ENCODE data around the gene VPS50.

VPS50 gene

GRCh38 chr7:93262535-93262934 is 30.4 kb downstream of the VPS50 start:
- Histone ChIP-seq H3K79me2 (ENCODE audit: control insufficient read depth, low read length) (no peaks in the 10 kb centered on the region), H3K36me3 (ENCODE audit: control insufficient read depth, low read length) (0 out of 2 replicates have a peak, but pooled peaks cover 4% of the 10 kb centered on the region), H3F3A (ENCODE audit: control insufficient read depth, insufficient read depth) (no peaks in the 10 kb centered on the region), H3K4me2 (ENCODE audit: low read length) (no peak overlapping the region), H3K27ac (ENCODE audit: low read depth, low read length) (no peak overlapping the region), H3K9me3 (ENCODE audit: control insufficient read depth, insufficient read depth, low read length) (no peaks in the 10 kb centered on the region), H3K4me1 (ENCODE audit: control insufficient read depth, low read length) (0 out of 2 replicates have a peak, but pooled peaks cover 7% of the 10 kb centered on the region), H3K4me3 (ENCODE audit: low read length) (no peak overlapping the region), H3K27me3 (ENCODE audit: control insufficient read depth, low read length) (no peaks in the 10 kb centered on the region), H4K20me1 (ENCODE audit: control insufficient read depth, insufficient read depth, low read depth, low read length) (no peaks in the 10 kb centered on the region), H3K9me2 (replicated peaks; ENCODE audit: control insufficient read depth, low read length) (no peaks in the 10 kb centered on the region)
- TF ChIP-seq EZH2phosphoT487 (IDR thresholded peaks at IDR 0.05; ENCODE audit: borderline replicate concordance, low read length) = no peak
- no peak for TF ChIP-seq CTCF (IDR thresholded peaks at IDR 0.05; ENCODE audit: low read depth, low read length, poor library complexity, severe bottlenecking)

GRCh38 chr7:93265220-93265619 is 33.1 kb downstream of the VPS50 start:
- H3K9me3 ChIP-seq (ENCODE audit: control insufficient read depth, insufficient read depth, low read length) = no peaks in the 10 kb centered on the region
- 0 out of 2 replicates have a peak, but pooled peaks cover 4% of the 10 kb centered on the region for H3K36me3 ChIP-seq (ENCODE audit: control insufficient read depth, low read length)
- no peaks in the 10 kb centered on the region for H3K27me3 ChIP-seq (ENCODE audit: control insufficient read depth, low read length)
- H3K9me2 ChIP-seq (replicated peaks; ENCODE audit: control insufficient read depth, low read length) = no peaks in the 10 kb centered on the region
- no peak overlapping the region for H3K27ac ChIP-seq (ENCODE audit: low read depth, low read length)
- no peaks in the 10 kb centered on the region for H3F3A ChIP-seq (ENCODE audit: control insufficient read depth, insufficient read depth)
- no peaks in the 10 kb centered on the region for H4K20me1 ChIP-seq (ENCODE audit: control insufficient read depth, insufficient read depth, low read depth, low read length)
- H3K79me2 ChIP-seq (ENCODE audit: control insufficient read depth, low read length) = no peaks in the 10 kb centered on the region
- peaks cover 11% of the 10 kb centered on the region for H3K4me1 ChIP-seq (ENCODE audit: control insufficient read depth, low read length)
- no peak overlapping the region for H3K4me2 ChIP-seq (ENCODE audit: low read length)
- TF ChIP-seq EZH2phosphoT487 (IDR thresholded peaks at IDR 0.05; ENCODE audit: borderline replicate concordance, low read length) = no peak
- no peak for TF ChIP-seq CTCF (IDR thresholded peaks at IDR 0.05; ENCODE audit: low read depth, low read length, poor library complexity, severe bottlenecking)
- no peak overlapping the region for H3K4me3 ChIP-seq (ENCODE audit: low read length)

- no peak overlapping the region for H3K4me2 ChIP-seq (ENCODE audit: low read length)
- no peak for TF ChIP-seq EZH2phosphoT487 (IDR thresholded peaks at IDR 0.05; ENCODE audit: borderline replicate concordance, low read length)
- no peaks in the 10 kb centered on the region for H3K27me3 ChIP-seq (ENCODE audit: control insufficient read depth, low read length)
- H3K4me3 ChIP-seq (ENCODE audit: low read length) = no peak overlapping the region
- no peaks in the 10 kb centered on the region for H3K79me2 ChIP-seq (ENCODE audit: control insufficient read depth, low read length)
- H4K20me1 ChIP-seq (ENCODE audit: control insufficient read depth, insufficient read depth, low read depth, low read length) = no peaks in the 10 kb centered on the region
- no peaks in the 10 kb centered on the region for H3K4me1 ChIP-seq (ENCODE audit: control insufficient read depth, low read length)
- H3K9me3 ChIP-seq (ENCODE audit: control insufficient read depth, insufficient read depth, low read length) = no peaks in the 10 kb centered on the region
- peaks cover 4% of the 10 kb centered on the region for H3K36me3 ChIP-seq (ENCODE audit: control insufficient read depth, low read length)
- H3K27ac ChIP-seq (ENCODE audit: low read depth, low read length) = no peak overlapping the region
- no peaks in the 10 kb centered on the region for H3F3A ChIP-seq (ENCODE audit: control insufficient read depth, insufficient read depth)
- H3K9me2 ChIP-seq (replicated peaks; ENCODE audit: control insufficient read depth, low read length) = no peaks in the 10 kb centered on the region
Measured at GRCh38 chr7:93279541-93279940, 47.4 kb downstream of the VPS50 start.

- no peak overlapping the region for H3K4me2 ChIP-seq (ENCODE audit: low read length)
- H3K4me3 ChIP-seq (ENCODE audit: low read length) = no peak overlapping the region
- H4K20me1 ChIP-seq (ENCODE audit: control insufficient read depth, insufficient read depth, low read depth, low read length) = no peaks in the 10 kb centered on the region
- no peaks in the 10 kb centered on the region for H3K4me1 ChIP-seq (ENCODE audit: control insufficient read depth, low read length)
- H3K79me2 ChIP-seq (ENCODE audit: control insufficient read depth, low read length) = no peaks in the 10 kb centered on the region
- TF ChIP-seq CTCF (IDR thresholded peaks at IDR 0.05; ENCODE audit: low read depth, low read length, poor library complexity, severe bottlenecking) = no peak
- TF ChIP-seq EZH2phosphoT487 (IDR thresholded peaks at IDR 0.05; ENCODE audit: borderline replicate concordance, low read length) = no peak
- no peaks in the 10 kb centered on the region for H3K27me3 ChIP-seq (ENCODE audit: control insufficient read depth, low read length)
- H3K27ac ChIP-seq (ENCODE audit: low read depth, low read length) = no peak overlapping the region
- H3K9me2 ChIP-seq (replicated peaks; ENCODE audit: control insufficient read depth, low read length) = no peaks in the 10 kb centered on the region
- no peaks in the 10 kb centered on the region for H3K36me3 ChIP-seq (ENCODE audit: control insufficient read depth, low read length)
- no peaks in the 10 kb centered on the region for H3F3A ChIP-seq (ENCODE audit: control insufficient read depth, insufficient read depth)
- H3K9me3 ChIP-seq (ENCODE audit: control insufficient read depth, insufficient read depth, low read length) = no peaks in the 10 kb centered on the region
Measured at GRCh38 chr7:93284908-93285307, 52.7 kb downstream of the VPS50 start.

Measured in DOHH2 (cell line).